CD4-positive, alpha-beta T cell treated with Interleukin-21 for 1 hour (primary cell): ENCODE data around the gene TET1.
"Not testable (repeated sequence)": the region's sequence is repeated elsewhere in the genome, so short reads cannot be mapped to it uniquely, and the experiment has no call there.

Source experiments
- DNase-seq: peaks from one replicate; pipeline ENCODE4 v3.0.0-alpha.2; 2020

The TET1 gene

DNA sequence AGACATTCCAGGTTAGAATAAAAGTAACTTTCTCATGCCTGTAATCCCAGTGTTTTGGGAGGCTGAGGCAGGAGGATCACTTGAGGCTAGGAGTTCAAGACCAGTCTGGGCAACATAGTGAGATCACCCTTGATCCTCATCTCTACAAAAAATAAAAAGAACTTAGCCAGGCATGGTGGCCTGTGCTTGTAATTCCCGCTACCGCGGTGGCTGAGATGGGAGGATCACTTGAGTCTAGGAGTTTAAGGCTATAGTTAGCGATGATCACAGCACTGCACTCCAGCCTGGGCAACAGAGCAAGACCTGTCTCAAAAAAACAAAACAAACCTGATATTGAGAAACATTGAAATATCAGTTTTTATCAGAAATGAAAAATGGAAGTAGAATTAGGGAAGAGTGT lies 4.6 kb downstream of the TET1 start:
- DNase-seq, result no peak

DNA sequence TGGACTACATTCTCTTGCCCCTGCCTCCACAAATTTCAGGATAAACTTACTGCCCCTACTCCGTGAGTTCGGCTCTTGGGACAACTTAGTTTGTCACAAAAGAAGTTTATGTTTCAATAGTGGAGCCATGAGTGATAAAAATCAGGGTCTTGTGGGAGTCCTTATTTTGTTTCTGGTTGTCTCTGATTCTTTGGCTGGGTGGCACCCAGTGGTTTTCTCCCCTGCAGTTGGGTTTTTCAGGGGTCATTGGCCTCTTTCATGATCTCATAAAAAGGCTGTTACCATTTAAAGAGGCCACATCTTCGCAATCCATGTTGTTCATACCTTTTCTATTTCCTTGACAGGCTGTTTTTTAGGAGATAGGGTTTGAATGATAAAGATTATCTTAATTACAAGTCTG lies 5.5 kb downstream of the TET1 start:
- no peak for DNase-seq

DNA sequence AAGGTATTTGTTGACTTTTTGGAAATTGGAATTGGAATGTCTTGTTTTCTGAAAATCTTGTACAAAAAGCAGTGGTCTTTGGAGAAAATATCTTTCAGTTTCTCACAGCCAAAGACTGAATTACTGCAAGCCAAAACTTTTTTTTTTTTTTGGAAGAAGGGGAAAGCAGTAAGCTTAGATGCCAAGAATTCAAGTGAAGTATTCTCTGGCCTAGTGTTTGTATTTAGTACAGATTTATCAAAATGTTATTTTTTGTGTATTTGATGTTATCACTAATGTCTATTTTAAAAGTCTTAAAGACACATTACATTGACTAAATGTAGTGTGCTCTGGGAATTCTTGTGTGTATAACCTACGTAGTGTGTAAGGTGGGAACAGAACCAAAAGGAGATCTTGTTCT lies 6.2 kb downstream of the TET1 start:
- no peak for DNase-seq

DNA sequence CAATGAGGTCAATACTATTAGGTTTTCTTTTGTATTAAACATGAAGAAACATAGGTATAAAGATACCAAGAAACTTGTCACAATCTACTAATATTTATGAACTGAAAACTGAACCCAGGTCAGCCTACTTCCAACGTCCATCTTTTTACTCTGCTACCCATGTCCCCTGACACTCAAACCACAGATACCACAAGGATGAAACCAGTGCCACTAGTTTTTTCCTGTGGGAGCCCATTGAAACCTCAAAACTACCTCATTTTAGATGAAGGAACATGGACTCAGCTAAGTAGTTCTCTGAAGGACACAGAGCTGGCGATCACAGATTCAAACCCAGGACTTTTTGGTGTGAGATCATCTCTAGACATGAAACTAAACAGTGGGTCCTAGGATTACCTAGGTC lies 6.8 kb downstream of the TET1 start:
- no peak for DNase-seq

DNA sequence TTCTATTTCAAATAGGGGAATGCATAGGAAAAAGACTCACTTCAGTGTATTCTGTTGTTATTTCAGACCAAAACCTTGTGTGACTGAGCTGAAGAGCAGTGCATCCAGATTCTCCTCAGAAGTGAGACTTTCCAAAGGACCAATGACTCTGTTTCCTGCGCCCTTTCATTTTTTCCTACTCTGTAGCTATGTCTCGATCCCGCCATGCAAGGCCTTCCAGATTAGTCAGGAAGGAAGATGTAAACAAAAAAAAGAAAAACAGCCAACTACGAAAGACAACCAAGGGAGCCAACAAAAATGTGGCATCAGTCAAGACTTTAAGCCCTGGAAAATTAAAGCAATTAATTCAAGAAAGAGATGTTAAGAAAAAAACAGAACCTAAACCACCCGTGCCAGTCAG lies 12.0 kb downstream of the TET1 start:
- no peak for DNase-seq

DNA sequence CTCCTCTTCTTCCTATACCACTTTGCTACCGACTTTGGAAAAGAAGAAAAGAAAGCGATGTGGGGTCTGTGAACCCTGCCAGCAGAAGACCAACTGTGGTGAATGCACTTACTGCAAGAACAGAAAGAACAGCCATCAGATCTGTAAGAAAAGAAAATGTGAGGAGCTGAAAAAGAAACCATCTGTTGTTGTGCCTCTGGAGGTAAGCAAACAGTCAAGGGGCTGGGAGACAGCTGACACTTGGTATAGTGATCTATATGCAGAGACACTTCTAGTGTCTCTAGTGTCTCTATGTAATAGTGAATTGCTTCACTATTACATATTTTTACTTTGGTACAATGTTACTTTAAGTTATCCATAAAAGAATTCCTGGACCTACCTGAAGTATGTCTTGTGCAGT lies 13.9 kb downstream of the TET1 start:
- DNase-seq, result no peak

DNA sequence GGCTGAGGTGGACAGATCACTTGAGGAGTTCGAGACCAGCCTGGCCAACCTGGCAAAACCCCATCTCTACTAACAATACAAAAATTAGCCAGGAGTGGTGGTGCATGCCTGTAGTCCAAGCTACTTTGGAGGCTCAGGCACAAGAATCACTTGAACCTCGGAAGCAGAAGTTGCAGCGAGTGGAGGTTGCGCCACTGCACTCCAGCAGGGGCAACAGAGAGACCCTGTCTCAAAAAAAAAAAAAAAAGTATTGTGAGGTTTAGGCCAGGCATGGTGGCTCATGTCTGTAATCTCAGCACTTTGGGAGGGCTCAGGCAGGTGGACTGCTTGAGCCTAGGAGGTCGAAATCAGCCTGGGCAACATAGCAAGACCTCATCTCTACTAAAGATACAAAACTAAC lies 16.0 kb downstream of the TET1 start:
- DNase-seq, result no peak

DNA sequence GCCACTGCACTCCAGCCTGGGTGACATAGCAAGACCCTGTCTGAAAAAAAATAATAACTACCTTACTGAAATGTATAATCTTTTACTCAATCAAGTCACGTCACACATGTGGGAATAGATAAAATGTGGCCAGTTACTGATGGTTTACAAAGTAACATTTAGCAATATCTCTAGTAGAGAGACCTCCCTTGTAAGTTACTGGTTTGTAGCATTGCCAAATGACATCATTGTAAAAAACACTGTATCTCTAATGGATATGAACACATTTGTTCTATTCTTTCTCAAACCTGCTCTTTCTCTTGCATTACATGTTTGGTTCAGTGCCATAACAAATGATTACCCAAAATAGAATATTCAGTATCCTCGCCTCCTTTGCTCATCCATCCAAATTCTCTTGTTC lies 18.8 kb downstream of the TET1 start:
- DNase-seq, result no peak

DNA sequence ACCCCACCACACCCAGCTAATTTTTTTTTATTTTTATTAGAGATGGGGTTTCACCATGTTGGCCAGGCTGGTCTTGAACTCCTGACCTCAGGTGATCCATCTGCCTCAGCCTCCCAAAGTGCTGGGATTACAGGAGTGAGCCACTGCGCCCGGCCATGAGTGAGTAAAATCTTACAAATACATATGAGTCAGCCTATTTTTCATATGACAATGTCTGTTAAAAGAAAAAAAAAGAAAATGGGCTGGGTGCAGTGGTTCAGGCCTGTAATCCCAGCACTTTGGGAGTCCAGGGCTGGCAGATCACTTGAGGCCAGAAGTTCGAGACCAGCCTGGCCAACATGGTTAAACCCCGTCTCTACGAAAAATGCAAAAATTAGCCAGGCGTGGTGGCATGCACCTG lies 24.1 kb downstream of the TET1 start:
- not testable (repeated sequence) for DNase-seq

DNA sequence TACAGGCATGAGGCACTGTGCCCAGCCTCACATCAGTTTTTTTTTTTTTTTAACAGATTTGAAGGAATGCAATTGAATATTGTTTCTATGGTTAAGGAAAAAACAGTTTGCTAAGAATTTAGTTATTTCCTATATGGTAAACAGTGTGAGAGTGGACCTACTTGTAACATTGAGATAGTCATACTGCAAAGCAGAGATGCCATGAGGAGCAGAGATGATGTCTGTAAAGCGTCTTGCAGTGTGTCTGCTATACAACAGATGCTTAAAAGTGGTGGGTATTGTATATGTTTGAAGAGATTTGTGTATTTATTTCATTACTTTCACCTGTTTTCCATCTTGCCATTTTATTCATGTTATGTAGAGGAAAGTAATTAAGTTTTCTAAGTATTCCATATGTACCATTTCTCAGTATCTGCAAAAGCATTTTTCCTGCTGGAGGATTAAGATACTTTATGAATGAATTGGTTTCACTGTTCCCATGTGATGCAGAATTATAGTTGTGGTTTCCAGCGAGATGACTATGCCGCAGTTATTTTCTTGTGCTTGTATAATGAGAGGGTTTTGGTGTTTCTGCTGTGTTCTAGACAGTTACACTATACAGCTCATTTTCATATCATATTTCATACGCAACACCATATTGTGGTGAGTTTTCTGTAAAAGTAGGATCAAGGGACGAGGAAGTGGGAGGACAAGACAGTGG lies 26.6 kb downstream of the TET1 start:
- no peak for DNase-seq

DNA sequence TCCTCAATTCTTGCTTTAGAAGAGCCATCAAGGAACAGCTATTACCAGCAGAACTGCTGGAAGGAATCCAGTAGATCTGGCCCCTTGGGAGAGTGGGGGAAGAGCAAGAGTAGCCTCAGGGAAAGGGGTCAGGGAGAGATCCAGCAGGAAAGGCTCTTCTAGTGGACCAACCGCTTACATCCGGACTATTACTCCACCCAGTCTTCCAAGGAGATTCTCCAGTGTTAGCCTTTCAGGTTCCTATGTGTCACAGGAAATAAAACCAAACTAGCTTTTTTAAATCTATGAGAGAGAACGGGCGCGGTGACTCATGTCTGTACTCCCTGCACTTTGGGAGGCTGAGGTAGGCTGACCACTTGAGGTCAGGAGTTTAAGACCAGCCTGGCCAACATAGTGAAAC lies 34.3 kb downstream of the TET1 start:
- DNase-seq, result no peak

DNA sequence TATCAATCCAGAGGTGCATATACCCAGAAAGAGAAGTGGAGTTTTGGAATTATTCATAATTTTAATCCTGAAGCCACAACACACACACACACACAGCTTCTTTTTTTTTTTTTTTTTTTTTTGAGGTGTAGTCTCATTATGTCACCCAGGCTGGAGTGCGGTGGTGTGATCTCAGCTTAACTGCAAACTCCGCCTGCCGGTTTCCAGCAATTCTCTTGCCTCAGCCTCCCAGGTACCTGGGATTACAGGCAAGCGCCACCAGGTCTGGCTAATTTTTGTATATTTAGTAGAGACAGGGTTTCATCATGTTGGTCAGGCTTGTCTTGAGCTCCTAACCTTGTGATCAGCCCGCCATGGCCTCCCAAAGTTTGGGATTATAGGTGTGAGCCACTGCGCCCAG lies 35.4 kb downstream of the TET1 start:
- DNase-seq, result no peak

DNA sequence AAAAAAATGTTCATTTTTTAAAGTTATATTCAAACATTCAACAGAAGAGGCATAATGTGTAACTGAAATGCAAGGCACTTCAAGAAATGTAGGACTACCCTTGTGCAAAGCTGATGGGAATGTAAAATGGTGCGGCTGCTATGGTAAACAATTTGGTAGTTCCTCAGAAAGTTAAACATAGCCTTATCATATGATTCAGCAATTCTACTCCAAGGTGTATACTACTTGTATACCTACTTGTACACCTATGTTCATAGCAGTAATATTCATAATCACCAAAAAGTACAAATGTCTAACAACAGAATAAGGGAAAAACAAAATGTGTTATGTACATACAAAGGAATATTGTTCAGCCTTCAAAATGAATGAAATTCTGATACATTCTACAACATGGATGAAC lies 37.3 kb downstream of the TET1 start:
- no peak for DNase-seq

DNA sequence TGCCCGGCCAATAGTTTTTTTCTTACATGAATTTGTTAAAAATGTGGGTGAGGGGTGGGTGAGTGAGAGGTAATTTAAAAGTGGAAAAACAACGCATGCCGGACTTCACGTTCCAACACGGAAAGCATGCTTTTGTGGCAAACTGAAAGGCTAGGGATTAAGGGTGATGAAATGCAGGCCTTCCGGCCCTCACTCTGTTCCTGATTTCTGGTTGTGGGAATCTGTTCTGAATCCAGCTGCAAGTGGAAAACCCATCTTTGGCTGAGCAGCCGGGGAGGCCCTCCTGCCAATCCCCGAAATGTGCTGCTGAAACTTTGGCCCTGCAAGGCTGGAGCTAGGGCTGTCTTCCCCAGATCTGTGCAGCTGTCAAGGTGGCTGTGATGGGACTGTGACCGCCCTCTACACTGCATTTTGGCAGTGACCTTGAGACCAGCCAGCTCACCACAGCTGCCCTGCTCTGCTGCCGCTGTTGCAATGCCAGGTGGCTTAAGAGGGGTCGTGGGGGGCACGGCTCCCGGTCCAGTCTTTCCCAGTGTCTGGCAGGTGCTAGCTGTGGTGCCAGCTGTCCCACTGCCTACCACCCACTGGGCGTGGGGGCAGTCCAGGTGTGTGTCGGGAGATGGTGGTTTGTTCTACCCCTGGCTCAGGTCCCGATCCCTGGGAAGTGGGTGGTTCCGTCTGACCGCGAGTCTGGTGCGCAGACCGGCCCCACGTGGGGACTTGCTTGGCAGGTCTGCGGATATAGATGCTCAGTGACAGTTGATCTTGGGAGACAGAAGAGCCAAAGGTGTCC lies 39.0 kb downstream of the TET1 start:
- DNase-seq, result no peak

DNA sequence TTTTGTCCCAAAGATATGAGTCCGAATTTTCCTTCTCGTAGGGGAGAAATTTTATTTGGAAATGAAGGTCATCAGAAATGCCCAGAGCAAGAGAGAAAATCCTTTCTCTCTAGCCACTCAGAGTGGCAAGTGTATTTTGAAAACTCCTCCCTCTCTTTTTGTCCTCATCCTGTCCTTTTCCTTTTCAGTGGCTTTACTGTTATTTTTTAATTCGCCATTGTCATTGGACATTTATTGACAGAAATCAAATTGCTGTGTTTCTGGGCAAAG lies 39.6 kb downstream of the TET1 start:
- no peak for DNase-seq

DNA sequence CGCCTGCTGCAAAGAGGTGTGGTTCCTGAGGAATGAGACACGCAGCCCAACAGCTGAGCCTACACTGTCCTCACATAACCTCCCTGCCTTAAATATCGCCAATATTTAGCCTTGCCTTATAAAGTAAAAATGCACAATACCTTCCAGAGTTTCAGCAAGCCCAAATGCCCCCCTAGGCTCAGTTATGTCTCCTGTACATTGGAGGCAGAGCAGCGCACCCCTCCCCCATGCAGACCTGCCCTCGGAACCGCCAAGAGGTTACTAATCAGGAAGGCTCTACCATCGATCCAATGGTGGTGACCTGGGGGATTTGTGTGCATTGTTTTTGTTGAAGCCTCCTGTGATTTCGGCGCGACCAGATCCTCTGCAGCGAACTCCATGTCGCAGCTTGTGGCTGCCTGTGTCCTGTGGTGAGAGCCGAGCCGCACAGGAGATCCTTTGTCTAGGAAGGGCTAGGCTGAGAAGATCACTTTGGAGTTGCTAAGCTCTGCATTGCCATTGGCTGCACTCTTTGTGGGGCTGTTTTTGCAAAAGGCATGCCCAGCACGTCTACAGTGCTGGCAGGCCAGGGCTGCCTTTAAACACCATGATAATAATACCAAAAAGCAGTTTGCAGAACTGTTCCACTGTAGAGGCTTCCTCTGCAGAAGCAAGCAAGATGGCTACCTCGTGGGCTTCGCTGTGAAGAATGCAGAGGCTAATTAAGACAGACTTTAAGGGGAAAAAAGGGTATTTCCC lies 40.1 kb downstream of the TET1 start:
- peak; percentile 49 for DNase-seq

DNA sequence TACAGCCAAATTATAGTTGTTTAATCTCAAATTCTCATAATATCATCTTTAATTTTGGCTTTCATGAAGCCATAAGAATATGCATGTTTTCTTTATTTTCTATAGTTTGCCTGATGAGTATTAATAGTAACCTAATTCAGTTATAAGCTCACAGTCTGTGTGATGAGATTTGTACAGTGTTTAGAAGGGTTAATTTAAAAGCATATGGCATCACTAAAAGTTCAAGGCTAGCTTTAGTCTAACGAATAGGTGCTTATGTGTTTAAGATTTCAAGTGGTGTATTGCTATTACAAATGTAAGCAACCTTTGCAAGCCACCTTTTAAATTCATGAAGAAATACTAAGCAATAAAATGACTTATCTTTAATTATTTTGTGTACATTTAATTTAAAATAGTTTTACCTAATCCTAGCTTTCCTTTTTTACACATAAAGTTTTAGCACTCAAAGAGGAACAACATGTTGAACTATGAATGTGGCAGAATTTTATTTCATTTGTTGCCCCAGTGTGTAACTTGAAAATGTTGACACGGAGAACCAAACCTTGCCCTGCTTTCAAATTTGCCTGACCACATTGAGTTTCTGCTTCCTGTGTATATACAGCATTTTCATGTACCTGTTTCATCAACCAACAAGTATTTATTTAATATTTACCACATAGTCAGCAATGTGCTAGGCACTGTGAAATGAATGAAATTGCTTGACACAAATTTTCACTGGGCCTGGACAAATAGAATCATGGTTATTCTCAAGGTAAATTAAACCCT lies 41.5 kb downstream of the TET1 start:
- no peak for DNase-seq

DNA sequence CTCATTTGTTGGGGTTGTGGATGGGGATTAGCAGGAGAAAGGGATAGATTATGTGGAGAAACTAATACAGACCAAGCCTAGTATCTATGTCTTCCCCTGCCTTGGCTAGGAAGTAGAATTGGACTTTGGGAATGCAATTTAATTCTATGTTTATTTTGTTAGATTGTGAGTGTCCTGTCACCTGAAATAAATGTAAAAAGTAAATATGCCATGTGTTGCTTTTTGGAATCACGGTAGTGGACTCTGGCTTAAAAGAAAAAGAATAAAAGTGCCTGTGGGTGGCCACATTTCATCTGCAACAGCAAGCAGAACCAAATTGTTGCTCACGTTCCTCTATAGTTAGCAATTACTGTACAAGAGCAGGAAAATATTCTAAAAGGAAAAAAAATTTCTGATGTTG lies 42.3 kb downstream of the TET1 start:
- no peak for DNase-seq

DNA sequence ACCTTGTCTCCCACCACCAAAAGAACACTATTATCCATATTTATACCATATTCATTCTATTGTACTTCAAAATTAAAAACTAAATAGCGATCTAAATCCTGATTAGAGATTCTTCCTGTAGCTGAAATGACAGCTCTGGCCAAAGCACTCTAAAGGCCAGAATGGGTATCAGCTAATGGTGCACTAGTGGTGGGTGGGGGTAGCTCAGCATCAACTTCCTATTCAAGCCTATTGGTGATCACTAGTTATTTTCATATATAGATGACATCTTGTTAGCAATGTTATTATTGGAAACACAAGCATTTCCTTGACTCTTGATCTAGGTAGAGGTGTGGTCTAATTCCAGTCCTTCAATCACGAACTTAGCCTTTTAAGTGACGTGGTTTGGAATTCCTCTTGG lies 43.6 kb downstream of the TET1 start:
- DNase-seq, result no peak

DNA sequence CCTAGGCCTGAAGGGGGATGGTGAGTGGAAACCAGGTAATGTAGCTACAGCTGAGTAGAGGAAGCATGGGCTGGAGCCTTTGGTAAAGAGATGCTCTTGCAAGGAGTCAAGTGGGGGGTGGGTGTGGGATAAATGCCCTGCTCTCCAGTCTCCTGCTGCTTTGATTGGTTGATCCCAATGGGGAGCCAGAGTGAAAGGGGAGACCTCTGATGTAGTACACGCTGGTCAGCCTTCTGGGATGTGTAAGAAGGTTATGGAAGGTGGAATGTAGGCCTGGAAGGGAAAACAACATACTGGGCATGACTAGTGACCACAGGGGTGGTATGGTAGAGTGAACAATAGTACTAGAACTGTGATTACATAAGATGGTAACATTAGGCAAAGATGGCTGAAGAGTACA lies 44.3 kb downstream of the TET1 start:
- no peak for DNase-seq

DNA sequence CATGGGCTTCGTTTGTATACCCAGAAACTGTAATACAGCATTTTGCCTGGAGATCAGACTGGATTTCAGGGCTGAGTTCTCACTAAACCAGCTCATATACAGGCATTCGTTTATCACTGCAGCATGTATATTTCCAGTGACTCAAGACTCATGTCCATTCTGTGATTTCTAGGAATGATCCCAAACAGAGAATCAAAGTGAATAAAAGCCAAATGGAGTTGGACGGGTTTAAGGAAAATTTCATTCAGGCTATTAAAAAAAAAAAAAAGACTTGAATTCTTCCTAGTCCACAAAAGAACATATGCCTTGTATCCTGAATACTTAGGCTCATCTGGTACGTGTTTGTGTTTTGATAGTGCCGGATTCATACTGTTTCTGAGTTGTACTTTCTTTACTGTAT lies 46.8 kb downstream of the TET1 start:
- DNase-seq, result no peak

DNA sequence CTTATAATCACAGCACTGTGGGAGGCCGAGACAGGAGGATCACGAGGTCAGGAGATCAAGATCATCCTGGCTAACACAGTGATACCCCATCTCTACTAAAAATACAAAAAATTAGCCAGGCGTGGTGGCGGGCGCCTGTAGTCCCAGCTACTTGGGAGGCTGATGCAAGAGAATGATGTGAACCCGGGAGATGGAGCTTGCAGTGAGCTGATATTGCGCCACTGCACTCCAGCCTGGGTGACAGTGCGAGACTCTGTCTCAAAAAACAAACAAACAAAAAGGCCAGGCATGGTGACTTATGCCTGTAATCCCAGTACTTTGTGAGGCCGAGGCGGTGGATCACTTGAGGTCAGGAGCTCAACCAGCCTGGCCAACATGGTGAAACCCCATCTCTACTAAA lies 49.9 kb downstream of the TET1 start:
- DNase-seq, result not testable (repeated sequence)

DNA sequence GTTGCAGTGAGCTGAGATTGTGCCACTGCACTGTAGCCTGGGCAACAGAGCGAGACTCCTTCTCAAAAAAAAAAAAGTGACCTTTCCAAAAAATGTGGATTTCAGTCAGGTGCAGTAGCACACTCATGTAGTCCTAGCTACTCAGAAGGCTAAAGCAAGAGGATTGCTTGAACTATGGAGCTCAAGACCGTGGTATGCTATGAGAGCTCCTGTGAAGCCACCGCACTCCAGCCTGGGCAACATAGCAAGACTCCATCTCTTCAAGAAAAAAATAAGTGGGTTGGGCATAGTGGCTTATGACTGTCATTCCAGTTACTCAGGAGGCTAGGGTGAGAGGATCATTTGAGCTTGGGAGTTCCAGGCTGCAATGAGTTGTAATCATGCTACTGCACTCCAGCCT lies 51.1 kb downstream of the TET1 start:
- no peak for DNase-seq

DNA sequence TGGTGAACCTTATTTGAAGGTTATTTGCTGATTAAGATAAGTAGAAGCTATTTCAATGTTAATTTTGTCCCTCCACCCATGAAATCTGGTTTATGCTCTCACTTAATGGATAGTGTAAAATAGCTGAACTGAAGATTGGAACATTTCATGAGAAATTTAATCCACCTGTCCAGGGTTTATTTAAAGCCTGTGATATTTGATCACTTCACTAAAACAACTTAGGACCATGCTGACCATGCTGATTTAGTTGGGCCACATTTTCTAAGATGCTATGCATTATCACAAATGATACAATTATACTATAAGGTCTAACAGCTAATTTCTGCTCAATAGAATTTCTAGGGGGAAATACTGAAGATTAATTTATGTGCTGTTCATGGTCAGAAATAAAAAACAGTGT lies 53.8 kb downstream of the TET1 start:
- DNase-seq, result not testable (repeated sequence)
